Tibial artery (tissue), 4 donors: Measurements from ENCODE around the gene PCBP3.

ENCODE experiments used
- DNase-seq, 2 donors: peaks; one replicate each; pipeline ENCODE4 v3.0.0-alpha.2; 2019
- H3K27ac ChIP-seq, 2 donors: fragments of 200-600 bp; sonication (generic) in 1 of 2; 1 replicate in 1 of 2; 2 replicates in 1 of 2; pipeline ENCODE4 v1.5.1; 2018 to 2019; ENCODE audit warnings: mild to moderate bottlenecking in 1 of 2
- H3K27me3 ChIP-seq, 2 donors: fragments of 200-600 bp; sonication (generic) in 1 of 2; one replicate each; pipeline versions ENCODE4 v1.5.1 to v1.6.0; 2016 to 2019
- H3K36me3 ChIP-seq, 3 donors: fragments of 200-600 bp; sonication (generic) in 2 of 3; one replicate each; pipeline ENCODE4 v1.5.1; 2016 to 2019; ENCODE audit warnings: mild to moderate bottlenecking in 2 of 3
- H3K4me1 ChIP-seq, 4 donors: fragments of 200-600 bp; sonication (generic) in 2 of 4; 1 replicate in 3 of 4; 2 replicates in 1 of 4; pipeline ENCODE4 v1.5.1; 2016 to 2019
- H3K4me3 ChIP-seq, 2 donors: fragments of 200-600 bp; sonication (generic) in 1 of 2; 1 replicate in 1 of 2; 2 replicates in 1 of 2; pipeline ENCODE4 v1.5.1; 2018 to 2019; ENCODE audit warnings: mild to moderate bottlenecking in 2 of 2
- H3K9me3 ChIP-seq, 3 donors: fragments of 200-600 bp; sonication (generic) in 1 of 3; one replicate each; pipeline ENCODE4 v1.5.1; 2016 to 2019
- intact Hi-C: fragments of 100-400 bp; cut with DNase I; formaldehyde crosslinking; loops from one replicate; pipeline ENCODE4 v1.15.0; 2023; ENCODE audit warnings: low total_unique reads
- TF ChIP-seq, protein P1 (sequence below), 2 experiments: fragments of 200-600 bp in 1 of 2; fragments of 450-650 bp in 1 of 2; IDR thresholded peaks; one replicate each; pipeline ENCODE4 v1.5.1; 2017 to 2019; ENCODE audit warnings: antibody characterized with exemption in 2 of 2, mild to moderate bottlenecking in 1 of 2, moderate library complexity in 1 of 2

The PCBP3 gene

DNA sequence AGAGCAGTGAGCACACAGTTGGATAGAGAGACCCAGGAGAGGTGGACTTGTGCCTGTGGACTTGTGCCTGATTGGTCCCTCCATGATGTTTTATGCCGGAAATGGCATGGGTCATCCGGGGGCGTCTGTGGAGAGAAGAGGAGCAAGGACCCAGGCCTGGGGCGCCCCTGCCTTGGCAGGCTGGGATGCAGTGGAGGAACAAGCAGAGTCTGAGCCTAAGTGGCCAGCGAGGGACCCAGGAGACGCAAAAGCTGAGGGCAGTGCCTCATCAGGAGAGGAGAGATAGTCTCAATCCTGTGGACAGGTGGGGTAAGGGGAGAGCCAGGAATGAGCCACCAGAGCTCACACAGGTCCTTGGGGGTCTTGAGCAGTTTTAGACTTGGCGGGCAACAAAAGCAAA, 146.9 kb downstream of the PCBP3 start:
- TF ChIP-seq, protein P1, sequence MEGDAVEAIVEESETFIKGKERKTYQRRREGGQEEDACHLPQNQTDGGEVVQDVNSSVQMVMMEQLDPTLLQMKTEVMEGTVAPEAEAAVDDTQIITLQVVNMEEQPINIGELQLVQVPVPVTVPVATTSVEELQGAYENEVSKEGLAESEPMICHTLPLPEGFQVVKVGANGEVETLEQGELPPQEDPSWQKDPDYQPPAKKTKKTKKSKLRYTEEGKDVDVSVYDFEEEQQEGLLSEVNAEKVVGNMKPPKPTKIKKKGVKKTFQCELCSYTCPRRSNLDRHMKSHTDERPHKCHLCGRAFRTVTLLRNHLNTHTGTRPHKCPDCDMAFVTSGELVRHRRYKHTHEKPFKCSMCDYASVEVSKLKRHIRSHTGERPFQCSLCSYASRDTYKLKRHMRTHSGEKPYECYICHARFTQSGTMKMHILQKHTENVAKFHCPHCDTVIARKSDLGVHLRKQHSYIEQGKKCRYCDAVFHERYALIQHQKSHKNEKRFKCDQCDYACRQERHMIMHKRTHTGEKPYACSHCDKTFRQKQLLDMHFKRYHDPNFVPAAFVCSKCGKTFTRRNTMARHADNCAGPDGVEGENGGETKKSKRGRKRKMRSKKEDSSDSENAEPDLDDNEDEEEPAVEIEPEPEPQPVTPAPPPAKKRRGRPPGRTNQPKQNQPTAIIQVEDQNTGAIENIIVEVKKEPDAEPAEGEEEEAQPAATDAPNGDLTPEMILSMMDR (IDR thresholded peaks at IDR 0.05), result no peak
- Histone ChIP-seq H3K27ac (no peak overlapping the region), H3K27me3 (peaks cover 0 to 55% of the 10 kb centered on the region in 2 donors), H3K36me3 (no peaks in the 10 kb centered on the region), H3K4me1 (no peaks in the 10 kb centered on the region), H3K9me3 (no peaks in the 10 kb centered on the region), H3K4me3 (no peak overlapping the region)
- no peak for DNase-seq
- intact Hi-C loops, result no loop called here

GRCh38 chr21:45791562-45792418, 148.3 kb downstream of the PCBP3 start:
- no peaks in the 10 kb centered on the region for H3K4me1 ChIP-seq
- TF ChIP-seq, protein P1 (IDR thresholded peaks at IDR 0.05), result no peak
- H3K4me3 ChIP-seq, result no peak overlapping the region
- H3K9me3 ChIP-seq, result no peaks in the 10 kb centered on the region
- peaks cover 0 to 48% of the 10 kb centered on the region in 2 donors for H3K27me3 ChIP-seq
- no peak overlapping the region for H3K27ac ChIP-seq
- intact Hi-C loops, result no loop called here
- no peak for DNase-seq
- no peaks in the 10 kb centered on the region for H3K36me3 ChIP-seq

GRCh38 chr21:45792682-45793383, 149.3 kb downstream of the PCBP3 start:
- intact Hi-C loops, result no loop called here

GRCh38 chr21:45794027-45794426, 150.5 kb downstream of the PCBP3 start:
- H3K36me3 ChIP-seq, result no peaks in the 10 kb centered on the region
- DNase-seq, result no peak
- TF ChIP-seq, protein P1 (IDR thresholded peaks at IDR 0.05), result no peak
- H3K4me1 ChIP-seq, result no peaks in the 10 kb centered on the region
- no peak overlapping the region for H3K4me3 ChIP-seq
- H3K9me3 ChIP-seq, result no peaks in the 10 kb centered on the region
- H3K27ac ChIP-seq, result no peak overlapping the region
- H3K27me3 ChIP-seq, result peaks cover 0 to 31% of the 10 kb centered on the region in 2 donors
- intact Hi-C loops, result no loop called here

More at GRCh38 chr21:45792682-45793383, 149.3 kb downstream of the PCBP3 start:
- H3K36me3 ChIP-seq, result no peaks in the 10 kb centered on the region
- no peak for DNase-seq
- H3K27me3 ChIP-seq, result peaks cover 0 to 41% of the 10 kb centered on the region in 2 donors
- no peak overlapping the region for H3K27ac ChIP-seq
- no peaks in the 10 kb centered on the region for H3K4me1 ChIP-seq
- TF ChIP-seq, protein P1 (IDR thresholded peaks at IDR 0.05), result no peak
- no peak overlapping the region for H3K4me3 ChIP-seq
- no peaks in the 10 kb centered on the region for H3K9me3 ChIP-seq

DNA sequence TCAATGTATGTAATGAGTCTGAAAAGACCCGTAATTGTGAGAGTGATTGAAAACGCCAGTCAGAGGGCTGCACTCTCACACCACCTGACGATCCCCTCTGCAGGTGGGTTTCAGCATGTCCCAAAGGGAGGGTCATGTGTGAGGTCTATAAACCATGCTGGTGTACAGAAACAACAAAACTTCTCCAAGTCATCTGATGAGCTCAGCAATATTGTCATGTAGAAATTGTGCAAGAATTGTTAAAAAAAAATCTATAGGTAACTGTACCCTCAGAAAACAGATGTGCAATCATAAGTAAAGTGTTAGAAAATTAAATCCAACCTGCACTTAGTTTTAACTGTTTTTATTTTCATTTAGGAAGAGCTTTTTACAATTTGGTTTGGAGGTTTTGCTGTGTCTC, 152.5 kb downstream of the PCBP3 start:
- H3K36me3 ChIP-seq, result no peaks in the 10 kb centered on the region
- TF ChIP-seq, protein P1 (IDR thresholded peaks at IDR 0.05), result no peak
- no peak overlapping the region for H3K4me3 ChIP-seq
- intact Hi-C loops, result no loop called here
- peaks cover 0 to 26% of the 10 kb centered on the region in 2 donors for H3K27me3 ChIP-seq
- no peaks in the 10 kb centered on the region for H3K9me3 ChIP-seq
- H3K4me1 ChIP-seq, result no peaks in the 10 kb centered on the region
- H3K27ac ChIP-seq, result no peak overlapping the region
- DNase-seq, result no peak
